Mesenchymal stem cell (in vitro differentiated cells and primary cell): ENCODE results near the gene AK9.

ENCODE experiments used
- DNase-seq: peaks from one replicate; pipeline ENCODE4 v3.0.0-alpha.2; 2013
- H2AFZ ChIP-seq: one replicate; pipeline ENCODE4 v1.6.1; 2013; ENCODE audit warnings: low read depth, mild to moderate bottlenecking, control low read depth, inconsistent platforms, low read length, moderate library complexity
- H2AK5ac ChIP-seq: 2 replicates; pipeline ENCODE4 v1.6.1; 2013; ENCODE audit warnings: low read length, moderate library complexity, mild to moderate bottlenecking, inconsistent platforms; ENCODE audit not compliant: severe bottlenecking
- H2BK120ac ChIP-seq: one replicate; pipeline ENCODE4 v1.6.1; 2013; ENCODE audit warnings: low read depth, mild to moderate bottlenecking, inconsistent platforms, low read length, moderate library complexity
- H2BK12ac ChIP-seq, 2 experiments: one replicate each; pipeline ENCODE4 v1.6.1; 2013; ENCODE audit warnings: inconsistent platforms in 2 of 2, low read length in 2 of 2, mild to moderate bottlenecking in 2 of 2, moderate library complexity in 2 of 2, control low read depth in 1 of 2
- H2BK15ac ChIP-seq: one replicate; pipeline ENCODE4 v1.6.1; 2013; ENCODE audit warnings: mild to moderate bottlenecking, low read depth, inconsistent platforms; ENCODE audit not compliant: poor library complexity, severe bottlenecking
- H2BK5ac ChIP-seq: 2 replicates; pipeline ENCODE4 v1.6.1; 2013; ENCODE audit warnings: low read depth, mild to moderate bottlenecking, low read length, control low read depth, inconsistent platforms; ENCODE audit not compliant: poor library complexity, severe bottlenecking
- H3K14ac ChIP-seq, 2 experiments: one replicate each; pipeline ENCODE4 v1.6.1; 2013; ENCODE audit warnings: inconsistent platforms in 2 of 2, low read length in 2 of 2, control low read depth in 1 of 2, mild to moderate bottlenecking in 1 of 2, moderate library complexity in 1 of 2
- H3K18ac ChIP-seq, 2 experiments: one replicate each; pipeline ENCODE4 v1.6.1; 2013; ENCODE audit warnings: inconsistent platforms in 2 of 2, low read length in 2 of 2, control low read depth in 1 of 2, low read depth in 1 of 2, mild to moderate bottlenecking in 1 of 2
- H3K23ac ChIP-seq, 2 experiments: one replicate each; pipeline ENCODE4 v1.6.1; 2013; ENCODE audit warnings: inconsistent platforms in 2 of 2, low read length in 2 of 2, mild to moderate bottlenecking in 2 of 2, moderate library complexity in 2 of 2, control low read depth in 1 of 2
- H3K27ac ChIP-seq: 2 replicates; pipeline ENCODE4 v1.5.1; 2013; ENCODE audit warnings: mild to moderate bottlenecking, moderate library complexity, low read length, control low read depth, inconsistent platforms; ENCODE audit not compliant: poor library complexity, severe bottlenecking
- H3K27me3 ChIP-seq, 2 experiments: 2 replicates each; pipeline versions ENCODE4 v1.6.1 to v1.7.0; 2013; ENCODE audit warnings: low read length in 2 of 2, mild to moderate bottlenecking in 2 of 2, moderate library complexity in 2 of 2, control low read depth in 1 of 2, inconsistent platforms in 1 of 2; ENCODE audit not compliant: control insufficient read depth in 1 of 2, insufficient read depth in 1 of 2
- H3K36me3 ChIP-seq, 2 experiments: 2 replicates each; pipeline versions ENCODE4 v1.6.1 to v1.7.0; 2013; ENCODE audit warnings: low read length in 2 of 2, control low read depth in 1 of 2, inconsistent platforms in 1 of 2, low read depth in 1 of 2, mild to moderate bottlenecking in 1 of 2; ENCODE audit not compliant: insufficient read depth in 2 of 2, control insufficient read depth in 1 of 2
- H3K4ac ChIP-seq, 2 experiments: one replicate each; pipeline ENCODE4 v1.6.1; 2013; ENCODE audit warnings: inconsistent platforms in 2 of 2, low read length in 2 of 2, mild to moderate bottlenecking in 2 of 2, moderate library complexity in 2 of 2, control low read depth in 1 of 2, low read depth in 1 of 2
- H3K4me1 ChIP-seq: 2 replicates; pipeline ENCODE4 v1.6.1; 2013; ENCODE audit warnings: low read depth, low read length, control low read depth; ENCODE audit not compliant: control insufficient read depth, insufficient read depth
- H3K4me2 ChIP-seq: 2 replicates; pipeline ENCODE4 v1.6.1; 2013; ENCODE audit warnings: low read length, mild to moderate bottlenecking, inconsistent platforms; ENCODE audit not compliant: poor library complexity, severe bottlenecking
- H3K4me3 ChIP-seq, 2 experiments: 2 replicates each; pipeline versions ENCODE4 v1.5.1 to v1.7.0; 2013; ENCODE audit warnings: low read length in 2 of 2, mild to moderate bottlenecking in 2 of 2, control low read depth in 1 of 2, low read depth in 1 of 2; ENCODE audit not compliant: insufficient read depth in 1 of 2
- H3K79me1 ChIP-seq: replicated peaks from 2 replicates; pipeline ENCODE4 v1.6.1; 2013; ENCODE audit warnings: mild to moderate bottlenecking, control low read depth, low read length, inconsistent platforms; ENCODE audit not compliant: poor library complexity, severe bottlenecking
- H3K9ac ChIP-seq: 2 replicates; pipeline ENCODE4 v1.7.0; 2013; ENCODE audit warnings: mild to moderate bottlenecking, low read length, moderate library complexity
- H3K9me3 ChIP-seq: 2 replicates; pipeline ENCODE4 v1.7.0; 2013; ENCODE audit warnings: mild to moderate bottlenecking, low read length; ENCODE audit not compliant: control insufficient read depth
- H4K8ac ChIP-seq: one replicate; pipeline ENCODE4 v1.6.1; 2013; ENCODE audit warnings: inconsistent platforms, mild to moderate bottlenecking, low read length, moderate library complexity
- H4K91ac ChIP-seq: one replicate; pipeline ENCODE4 v1.6.1; 2013; ENCODE audit warnings: mild to moderate bottlenecking, low read length, inconsistent platforms
- WGBS: methylation state at CpG from one replicate; pipeline ENCODE4 v1.1.7; 2013; ENCODE audit warnings: mixed read lengths; 5-methylcytosine and 5-hydroxymethylcytosine counted together

AK9 gene

DNA sequence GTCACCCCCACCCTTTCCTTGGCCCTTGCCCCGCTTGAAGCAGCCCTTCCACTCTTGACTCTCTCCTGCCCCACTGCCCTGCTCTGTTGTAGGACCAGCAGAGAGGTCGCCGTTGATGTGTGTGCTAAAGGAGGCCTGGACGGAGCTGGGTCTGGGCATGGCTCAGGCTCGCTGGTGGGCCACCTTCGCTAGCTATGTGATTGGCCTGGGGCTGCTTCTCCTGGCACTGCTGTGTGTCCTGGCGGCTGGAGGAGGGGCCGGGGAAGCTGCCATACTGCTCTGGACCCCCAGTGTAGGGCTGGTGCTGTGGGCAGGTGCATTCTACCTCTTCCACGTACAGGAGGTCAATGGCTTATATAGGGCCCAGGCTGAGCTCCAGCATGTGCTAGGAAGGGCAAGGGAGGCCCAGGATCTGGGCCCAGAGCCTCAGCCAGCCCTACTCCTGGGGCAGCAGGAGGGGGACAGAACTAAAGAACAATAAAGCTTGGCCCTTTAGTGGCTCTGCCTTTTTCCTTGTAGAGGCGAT, 247.5 kb downstream of the AK9 start:
- H3K23ac ChIP-seq: no peak overlapping the region
- H3K27me3 ChIP-seq: no peaks in the 10 kb centered on the region
- no peak overlapping the region for H3K4me2 ChIP-seq
- no peak overlapping the region for H3K27ac ChIP-seq
- peaks cover 57 to 66% of the 10 kb centered on the region in 2 experiments for H3K36me3 ChIP-seq
- H2BK12ac ChIP-seq: no peak overlapping the region
- no peak overlapping the region for H3K18ac ChIP-seq
- WGBS: 95% methylated on average over 10 of the region's 10 CpGs
- H3K4me1 ChIP-seq: peaks cover 15% of the 10 kb centered on the region
- H3K9ac ChIP-seq: no peak overlapping the region
- no peak overlapping the region for H4K8ac ChIP-seq
- no peak overlapping the region for H2BK120ac ChIP-seq
- no peak for DNase-seq
- no peak overlapping the region for H2BK5ac ChIP-seq
- H2BK15ac ChIP-seq: no peak overlapping the region
- no peak overlapping the region for H3K4me3 ChIP-seq
- no peak overlapping the region for H2AK5ac ChIP-seq
- no peak overlapping the region for H3K14ac ChIP-seq
- H3K79me1 ChIP-seq: peaks cover 26% of the 10 kb centered on the region
- H3K9me3 ChIP-seq: no peaks in the 10 kb centered on the region
- no peak overlapping the region for H4K91ac ChIP-seq
- no peak overlapping the region for H2AFZ ChIP-seq
- no peak overlapping the region for H3K4ac ChIP-seq
